Esophagus squamous epithelium (tissue), 5 donors: ENCODE data around the gene LURAP1L. TPM values are rescaled to one million over a fixed set of nuclear protein-coding genes. Genes with fewer than 3 reads are reported as not detected.
A peak's percentile ranks its signal among the peaks of the same experiment; 100 is the strongest.
"Not testable (repeated sequence)": the region's sequence is repeated elsewhere in the genome, so short reads cannot be mapped to it uniquely, and the experiment has no call there.

Experiments used
- DNase-seq: peaks from one replicate; lab custom pipeline; 2025; lab: John Stamatoyannopoulos, UW
- H3K27ac ChIP-seq, 4 donors: fragments of 200-600 bp; sonication (generic); one replicate each; pipeline ENCODE4 v1.5.1; 2016 to 2019; ENCODE audit warnings: mild to moderate bottlenecking in 1 of 4
- H3K27me3 ChIP-seq, 4 donors: fragments of 200-600 bp; sonication (generic); 1 replicate in 3 of 4; 2 replicates in 1 of 4; pipeline versions ENCODE4 v1.5.1 to v1.6.0; 2017 to 2021; ENCODE audit warnings: antibody characterized with exemption in 1 of 4
- H3K36me3 ChIP-seq, 3 donors: fragments of 200-600 bp; sonication (generic); one replicate each; pipeline ENCODE4 v1.5.1; 2016 to 2019
- H3K4me1 ChIP-seq, 3 donors: fragments of 200-600 bp; sonication (generic); one replicate each; pipeline ENCODE4 v1.5.1; 2017 to 2019
- H3K4me3 ChIP-seq, 4 donors: fragments of 200-600 bp; sonication (generic); 1 replicate in 3 of 4; 2 replicates in 1 of 4; pipeline ENCODE4 v1.5.1; 2016 to 2019; ENCODE audit warnings: mild to moderate bottlenecking in 2 of 4, moderate library complexity in 1 of 4
- H3K9me3 ChIP-seq, 3 donors: fragments of 200-600 bp; sonication (generic); one replicate each; pipeline ENCODE4 v1.5.1; 2016 to 2019
- CTCF ChIP-seq, 6 experiments: fragments of 450-650 bp in 4 of 6; fragments of 200-600 bp in 2 of 6; sonication (generic) in 2 of 6; IDR thresholded peaks; one replicate each; pipeline ENCODE4 v1.5.1; 2016 to 2019; ENCODE audit warnings: antibody characterized with exemption in 6 of 6, mild to moderate bottlenecking in 4 of 6, moderate library complexity in 4 of 6
- POLR2A ChIP-seq, 4 donors: fragments of 450-650 bp; IDR thresholded peaks; one replicate each; pipeline ENCODE4 v1.6.1; 2017; ENCODE audit warnings: antibody characterized with exemption in 4 of 4, mild to moderate bottlenecking in 4 of 4, moderate library complexity in 3 of 4
- WGBS, 2 donors: methylation state at CpG; one replicate each; pipeline ENCODE4 v1.1.5; 2018; 5-methylcytosine and 5-hydroxymethylcytosine counted together
- intact Hi-C: fragments of 100-400 bp; cut with DNase I; formaldehyde crosslinking; loops from one replicate; pipeline ENCODE4 v1.15.0; 2022
- total RNA-seq, 4 donors: library from RNA; depleted of rRNA; stranded (reverse); fragments of >200 nt; gene quantifications; one replicate each; pipeline ENCODE4 v1.1.0, GENCODE V29; 2016
- donor health status: DM: yes; HTN: yes; CAD: no.

The LURAP1L gene
- total RNA-seq, 4 donors from 2014 or later = 0.75 to 8.0 (median 3.9) TPM

DNA sequence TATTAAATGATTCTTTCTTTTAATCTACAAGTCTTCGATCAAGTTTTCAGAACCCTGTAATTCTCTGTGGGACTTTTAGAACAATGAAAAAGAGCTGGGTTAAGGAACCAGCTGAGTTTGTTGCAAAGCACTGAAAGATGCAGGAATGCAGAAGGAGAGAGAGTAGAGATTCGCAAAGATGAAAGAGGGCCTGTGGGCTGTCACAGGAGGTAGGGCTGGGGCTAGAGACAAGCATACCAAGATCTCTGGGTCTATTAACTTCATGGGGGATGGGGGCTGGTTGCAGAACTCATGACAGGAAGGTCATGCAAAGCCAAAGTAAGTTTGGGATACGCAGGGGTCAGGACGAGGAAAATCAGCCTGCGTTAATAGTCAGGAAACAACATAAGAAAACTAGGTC lies 81.8 kb downstream of the LURAP1L start:
- no peak for DNase-seq
- WGBS, 2 donors = 57 to 62% methylated on average over 5 of the region's 5 CpGs
- Histone ChIP-seq H3K4me1 (peaks cover 0 to 29% (median 0%) of the 10 kb centered on the region in 3 donors), H3K36me3 (no peaks in the 10 kb centered on the region), H3K27ac (no peak overlapping the region), H3K27me3 (no peaks in the 10 kb centered on the region), H3K4me3 (no peak overlapping the region), H3K9me3 (no peaks in the 10 kb centered on the region)
- no peak for TF ChIP-seq POLR2A (IDR thresholded peaks at IDR 0.05)
- no peak for TF ChIP-seq CTCF (IDR thresholded peaks at IDR 0.05)
- intact Hi-C loops = no loop called here

GRCh38 chr9:12859704-12860251 lies 85.0 kb downstream of the LURAP1L start:
- no peak for DNase-seq
- no peak overlapping the region for H3K4me3 ChIP-seq
- intact Hi-C loops = no loop called here
- 34 to 49% methylated on average over 5 of the region's 5 CpGs for WGBS, 2 donors
- no peaks in the 10 kb centered on the region for H3K36me3 ChIP-seq
- H3K27me3 ChIP-seq = no peaks in the 10 kb centered on the region
- H3K4me1 ChIP-seq = peaks cover 0 to 45% (median 0%) of the 10 kb centered on the region in 3 donors
- H3K9me3 ChIP-seq = no peaks in the 10 kb centered on the region
- TF ChIP-seq CTCF (IDR thresholded peaks at IDR 0.05) (no peak), POLR2A (IDR thresholded peaks at IDR 0.05) (no peak)
- H3K27ac ChIP-seq = peak overlapping the region; percentile 9 to 72 (median 36)

- Histone ChIP-seq H3K27me3 (no peaks in the 10 kb centered on the region), H3K36me3 (no peaks in the 10 kb centered on the region), H3K27ac (no peak overlapping the region), H3K4me1 (peaks cover 0 to 40% (median 0%) of the 10 kb centered on the region in 3 donors), H3K4me3 (no peak overlapping the region), H3K9me3 (no peaks in the 10 kb centered on the region)
- 78 to 89% methylated on average over 1 of the region's 1 CpG for WGBS, 2 donors
- DNase-seq = no peak
- intact Hi-C loops = no loop called here
- no peak for TF ChIP-seq POLR2A (IDR thresholded peaks at IDR 0.05)
- no peak for TF ChIP-seq CTCF (IDR thresholded peaks at IDR 0.05)
Observed at GRCh38 chr9:12860998-12861397, 86.2 kb downstream of the LURAP1L start.

DNA sequence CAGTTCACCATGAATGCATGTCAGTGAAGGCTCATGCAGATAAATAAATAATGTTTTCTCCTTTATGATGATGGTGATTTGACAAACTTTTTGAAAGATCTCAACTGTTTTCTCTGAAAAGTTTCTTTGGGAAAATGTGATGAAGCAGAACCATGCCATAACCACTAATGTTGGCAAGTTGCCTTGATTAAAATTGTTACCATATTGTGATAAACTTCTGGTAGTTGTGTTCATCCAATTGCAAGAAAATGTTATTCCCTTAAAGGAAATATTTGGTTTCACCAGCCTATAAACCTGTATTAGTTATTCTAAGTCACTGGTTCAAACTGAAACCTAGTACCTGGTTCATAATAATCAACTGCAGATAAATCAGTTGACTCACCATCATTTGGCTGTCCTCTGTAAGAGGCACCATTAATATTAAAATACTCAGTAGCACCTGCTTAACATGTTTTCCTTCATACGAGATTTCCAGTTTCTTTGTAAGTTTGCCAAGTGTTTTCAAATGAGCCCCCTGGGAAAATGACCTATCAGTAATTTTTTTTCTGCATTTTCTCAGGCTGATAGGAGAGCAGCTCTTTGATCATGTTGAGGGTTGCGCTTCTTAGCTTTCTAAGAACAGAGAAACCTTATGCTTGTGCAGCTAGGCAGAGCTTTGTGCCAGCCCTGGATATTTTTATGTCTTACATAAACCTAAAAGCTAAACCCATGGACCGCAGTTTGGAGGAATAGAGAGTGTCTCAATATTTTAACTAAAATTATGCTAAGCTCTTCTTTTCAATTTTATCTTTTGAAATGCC lies 88.0 kb downstream of the LURAP1L start:
- no peaks in the 10 kb centered on the region for H3K27me3 ChIP-seq
- no peak for DNase-seq
- H3K9me3 ChIP-seq = no peaks in the 10 kb centered on the region
- no peak for TF ChIP-seq POLR2A (IDR thresholded peaks at IDR 0.05)
- TF ChIP-seq CTCF (IDR thresholded peaks at IDR 0.05) = no peak
- WGBS, 2 donors = 53 to 57% methylated on average over 3 of the region's 3 CpGs
- H3K4me3 ChIP-seq = no peak overlapping the region
- H3K36me3 ChIP-seq = no peaks in the 10 kb centered on the region
- no peak overlapping the region for H3K27ac ChIP-seq
- intact Hi-C loops = no loop called here
- peaks cover 0 to 40% (median 0%) of the 10 kb centered on the region in 3 donors for H3K4me1 ChIP-seq

DNA sequence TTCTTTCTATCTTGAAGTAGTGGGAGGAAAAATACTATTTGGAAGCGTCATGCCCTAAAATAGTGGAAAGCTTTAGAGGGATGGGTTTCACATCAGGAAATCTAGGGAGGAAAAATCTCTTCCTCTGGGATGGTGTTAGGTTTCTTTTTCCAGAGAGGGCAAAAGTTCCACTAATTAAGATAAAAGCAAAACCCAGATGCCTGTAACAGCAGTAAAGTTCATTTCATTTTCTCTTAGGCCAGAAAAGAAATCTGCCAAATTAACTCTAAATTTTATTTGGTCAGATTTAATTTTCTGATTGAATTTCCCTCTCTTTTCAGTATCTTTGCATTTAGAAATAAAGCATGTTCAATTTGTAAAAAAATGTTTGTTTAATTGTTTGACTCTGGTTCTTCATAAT lies 88.8 kb downstream of the LURAP1L start:
- Histone ChIP-seq H3K27me3 (no peaks in the 10 kb centered on the region), H3K4me3 (no peak overlapping the region), H3K27ac (no peak overlapping the region), H3K9me3 (no peaks in the 10 kb centered on the region), H3K4me1 (peaks cover 0 to 40% (median 0%) of the 10 kb centered on the region in 3 donors), H3K36me3 (no peaks in the 10 kb centered on the region)
- 55 to 57% methylated on average over 1 of the region's 1 CpG for WGBS, 2 donors
- TF ChIP-seq CTCF (IDR thresholded peaks at IDR 0.05) = no peak
- no peak for TF ChIP-seq POLR2A (IDR thresholded peaks at IDR 0.05)
- intact Hi-C loops = no loop called here
- no peak for DNase-seq

GRCh38 chr9:12865380-12865779 lies 90.6 kb downstream of the LURAP1L start:
- WGBS, 2 donors = 89% methylated on average over 3 of the region's 3 CpGs
- H3K9me3 ChIP-seq, H3K4me3 ChIP-seq, intact Hi-C loops, DNase-seq, H3K27ac ChIP-seq, H3K36me3 ChIP-seq, H3K27me3 ChIP-seq: not testable (repeated sequence)
- H3K4me1 ChIP-seq = peaks cover 0 to 24% (median 0%) of the 10 kb centered on the region in 3 donors
